Suprapubic skin (tissue), 4 donors: ENCODE data around the gene ATP6V1A.

ENCODE experiments used
- EP300 ChIP-seq: sonication (generic); formaldehyde crosslinking; IDR thresholded peaks from one replicate; pipeline ENCODE4 v1.6.1; 2017; ENCODE audit warnings: antibody characterized with exemption
- POLR2A ChIP-seq, 2 donors: fragments of 450-650 bp; IDR thresholded peaks; one replicate each; pipeline ENCODE4 v1.6.1; 2017; ENCODE audit warnings: antibody characterized with exemption in 2 of 2, mild to moderate bottlenecking in 2 of 2, moderate library complexity in 2 of 2
- POLR2AphosphoS5 ChIP-seq, 3 donors: sonication (generic); formaldehyde crosslinking; IDR thresholded peaks; one replicate each; pipeline ENCODE4 v1.6.1; 2017; ENCODE audit warnings: antibody characterized with exemption in 3 of 3
- TF ChIP-seq, protein P1 (sequence below), 2 donors: fragments of 200-600 bp in 1 of 2; fragments of 450-650 bp in 1 of 2; sonication (generic) in 1 of 2; IDR thresholded peaks; one replicate each; pipeline ENCODE4 v1.5.1; 2016 to 2019; ENCODE audit warnings: antibody characterized with exemption in 2 of 2, mild to moderate bottlenecking in 1 of 2, moderate library complexity in 1 of 2

DNA sequence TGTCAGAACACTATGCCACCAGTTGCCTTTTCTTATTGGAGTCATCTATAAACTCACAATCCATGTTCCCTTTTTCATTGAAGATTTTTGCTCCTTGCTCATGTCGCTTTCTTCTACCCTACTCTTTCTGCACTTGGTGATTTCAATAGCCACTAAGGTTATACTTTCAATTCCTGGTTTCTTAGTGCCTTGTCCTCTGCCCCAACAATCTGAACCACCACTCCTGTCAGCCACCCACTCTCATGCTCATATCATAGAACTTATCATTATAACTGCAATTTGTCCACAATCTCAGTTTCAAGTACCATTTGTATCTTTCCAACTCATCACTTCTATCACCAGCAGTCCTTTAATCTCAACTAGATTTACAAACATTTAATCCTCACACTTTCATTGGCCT is 81.8 kb downstream of the ATP6V1A start:
- TF ChIP-seq, protein P1, sequence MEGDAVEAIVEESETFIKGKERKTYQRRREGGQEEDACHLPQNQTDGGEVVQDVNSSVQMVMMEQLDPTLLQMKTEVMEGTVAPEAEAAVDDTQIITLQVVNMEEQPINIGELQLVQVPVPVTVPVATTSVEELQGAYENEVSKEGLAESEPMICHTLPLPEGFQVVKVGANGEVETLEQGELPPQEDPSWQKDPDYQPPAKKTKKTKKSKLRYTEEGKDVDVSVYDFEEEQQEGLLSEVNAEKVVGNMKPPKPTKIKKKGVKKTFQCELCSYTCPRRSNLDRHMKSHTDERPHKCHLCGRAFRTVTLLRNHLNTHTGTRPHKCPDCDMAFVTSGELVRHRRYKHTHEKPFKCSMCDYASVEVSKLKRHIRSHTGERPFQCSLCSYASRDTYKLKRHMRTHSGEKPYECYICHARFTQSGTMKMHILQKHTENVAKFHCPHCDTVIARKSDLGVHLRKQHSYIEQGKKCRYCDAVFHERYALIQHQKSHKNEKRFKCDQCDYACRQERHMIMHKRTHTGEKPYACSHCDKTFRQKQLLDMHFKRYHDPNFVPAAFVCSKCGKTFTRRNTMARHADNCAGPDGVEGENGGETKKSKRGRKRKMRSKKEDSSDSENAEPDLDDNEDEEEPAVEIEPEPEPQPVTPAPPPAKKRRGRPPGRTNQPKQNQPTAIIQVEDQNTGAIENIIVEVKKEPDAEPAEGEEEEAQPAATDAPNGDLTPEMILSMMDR (IDR thresholded peaks at IDR 0.05) = no peak
- TF ChIP-seq POLR2AphosphoS5 (IDR thresholded peaks at IDR 0.05) (no peak), POLR2A (IDR thresholded peaks at IDR 0.05) (no peak), EP300 (no peak)
